Heart right ventricle (tissue), 16 donors: ENCODE data around the gene KY. TPM values are rescaled to one million over a fixed set of nuclear protein-coding genes. Genes with fewer than 3 reads are reported as not detected.
A peak's percentile ranks its signal among the peaks of the same experiment; 100 is the strongest.

Experiments
- ATAC-seq, 8 donors: fragments of 200-7000 bp; cut with Tn5 transposase; one replicate each; pipeline ENCODE4 v1.9.1; 2020; ENCODE audit warnings: mild to moderate bottlenecking in 8 of 8, moderate library complexity in 8 of 8, moderate number of reproducible peaks in 1 of 8
- DNase-seq, 2 donors: peaks; one replicate each; pipeline ENCODE4 v3.0.0-alpha.2; 2020
- H3K27ac ChIP-seq, 10 donors: fragments of 200-600 bp; sonication (generic) in 2 of 10; one replicate each; pipeline versions ENCODE4 v1.5.0 to v1.8.0; 2020 to 2022; ENCODE audit warnings: mild to moderate bottlenecking in 3 of 10
- H3K27me3 ChIP-seq, 7 donors: fragments of 200-600 bp; one replicate each; pipeline ENCODE4 v1.8.0; 2021 to 2022; ENCODE audit warnings: mild to moderate bottlenecking in 2 of 7
- H3K36me3 ChIP-seq, 9 donors: fragments of 200-600 bp; sonication (generic) in 1 of 9; one replicate each; pipeline versions ENCODE4 v1.5.0 to v1.8.0; 2020 to 2022; ENCODE audit warnings: mild to moderate bottlenecking in 2 of 9
- H3K4me1 ChIP-seq, 9 donors: fragments of 200-600 bp; sonication (generic) in 1 of 9; one replicate each; pipeline versions ENCODE4 v1.5.0 to v1.8.0; 2020 to 2022; ENCODE audit warnings: mild to moderate bottlenecking in 4 of 9
- H3K4me3 ChIP-seq, 10 donors: fragments of 200-600 bp; sonication (generic) in 2 of 10; one replicate each; pipeline versions ENCODE4 v1.5.0 to v1.8.0; 2020 to 2022; ENCODE audit warnings: mild to moderate bottlenecking in 7 of 10, moderate library complexity in 2 of 10
- H3K9me3 ChIP-seq, 11 donors: fragments of 200-600 bp in 10 of 11; sonication (generic) in 2 of 11; one replicate each; pipeline versions ENCODE4 v1.5.0 to v1.8.0; 2013 to 2022; ENCODE audit warnings: mild to moderate bottlenecking in 2 of 11, control low read depth in 1 of 11, moderate library complexity in 1 of 11
- CTCF ChIP-seq, 9 donors: fragments of 200-600 bp; sonication (generic) in 2 of 9; IDR thresholded peaks; one replicate each; pipeline versions ENCODE4 v1.5.0 to v1.8.0; 2021 to 2022; ENCODE audit warnings: antibody characterized with exemption in 9 of 9, mild to moderate bottlenecking in 5 of 9, moderate library complexity in 1 of 9
- WGBS, 2 donors: extraction: QIAGEN DNeasy Blood & Tissue Kit; methylation state at CpG; one replicate each; pipeline ENCODE4 v1.1.7; 2013; ENCODE audit warnings: inconsistent platforms in 1 of 2; 5-methylcytosine and 5-hydroxymethylcytosine counted together
- intact Hi-C, 10 donors: fragments of 100-400 bp; cut with DNase I; formaldehyde crosslinking; loops; one replicate each; pipeline versions ENCODE4 v1.11.1 to v1.14.2; 2022
- polyA plus RNA-seq, 2 donors: library from polyadenylated mRNA; stranded (reverse); fragments of 200-250 nt; gene quantifications; one replicate each; pipeline ENCODE4 v1.2.3, GENCODE V29; 2013
- total RNA-seq, 10 donors: library from RNA; stranded (reverse); fragmentation: NEBNext Ultra II Directional in 3 of 10; extraction: Animal tissue kit (Norgen Biotek cat#: 25700) in 3 of 10; gene quantifications; one replicate each; pipeline versions ENCODE4 v1.2.1 to v1.2.4, GENCODE V29; 2021 to 2023
- donor health status: Arrhythmogenic right ventricular cardiomyopathy.
- donor health status: ischemic (EF 13 %, LVEDD 7.1; RV severe dilation, severe dysfunction).
- donor health status: healthy with polysubstance abuse.
- donor health status: DM: no; HTN: yes; CAD: no.
- donor health status: DM: no; HTN: no; CAD: no.
- donor health status: ischemic (EF 25% LVEDD 6.9; RV normal size, moderate dysfunction).
- donor health status: ischemic (EF 25% LVEDD 5.7; RV mildly dilated, moderate dysfunction).
- donor health status: healthy.
- donor health status: DM: yes; HTN: yes; CAD: no.
- donor health status: Ischemic cardiomyopathy.
- donor health status: ischemic (EF 35%, LVEDD 5.7; RV mildly dilated, moderate dysfunction).
- donor health status: nonischemic (EF 11% LVEDD 7.7; RV severe dilation, severe dysfunction).
- donor health status: DM: yes; HTN: yes; CAD: no.
- donor health status: PGD.
- donor health status: ischemic (EF 29% LVEDD 5.4; RV normal size, mild dysfunction).
- donor health status: nonischemic (EF 23%, LVEDD 6.1; RV moderate dilation, normal function).

Gene KY
- total and polyA plus RNA-seq, 12 donors: 0.46 to 24.3 (median 8.2) TPM

DNA sequence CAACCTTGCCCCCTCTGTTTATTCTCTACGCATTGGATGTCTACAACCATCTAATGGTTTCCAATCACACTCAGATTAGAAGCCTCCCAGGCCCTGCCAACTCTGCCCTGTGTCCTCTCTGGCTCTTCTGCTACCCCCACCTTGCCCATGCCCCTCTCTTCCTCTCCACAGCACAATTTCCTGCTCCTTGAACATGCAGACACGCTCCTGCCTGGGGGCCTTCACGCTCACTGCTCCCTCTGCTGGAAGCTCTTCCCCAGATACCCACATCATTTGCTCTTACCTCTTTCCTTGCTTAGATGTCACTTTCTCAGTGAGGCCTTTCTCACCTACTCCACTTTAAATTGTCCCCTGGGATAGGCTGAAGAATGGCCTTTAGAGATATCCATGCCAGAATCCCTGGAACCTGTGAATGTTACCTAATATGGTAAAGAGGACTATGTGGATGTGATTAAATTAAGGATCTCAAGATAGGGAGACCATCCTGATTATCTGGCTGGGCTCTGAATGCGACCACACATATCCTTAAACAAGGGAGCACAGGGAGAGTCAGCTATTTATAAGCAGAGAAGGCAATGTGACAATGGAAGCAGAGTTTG is 9.9 kb downstream of the KY start:
- intact Hi-C loops: loop anchor here in 2 of 10 donors (5.0 to 10.0 kb wide), 2 partner anchors 39 to 114 kb away; no protein-coding TSS in a partner anchor
- peak overlapping the region in 2 of 10 donors; percentile 16 to 22 for H3K27ac ChIP-seq
- H3K36me3 ChIP-seq: no peaks in the 10 kb centered on the region
- no peak overlapping the region for H3K4me3 ChIP-seq
- peak in 7 of 9 donors; percentile 29 to 51 (median 44) for TF ChIP-seq CTCF (IDR thresholded peaks at IDR 0.05)
- no peaks in the 10 kb centered on the region for H3K9me3 ChIP-seq
- DNase-seq: no peak
- peaks cover 0 to 45% (median 25%) of the 10 kb centered on the region in 9 donors for H3K4me1 ChIP-seq
- H3K27me3 ChIP-seq: no peaks in the 10 kb centered on the region
- 54 to 59% methylated on average over 4 of the region's 4 CpGs for WGBS, 2 donors
- no peak for ATAC-seq

DNA sequence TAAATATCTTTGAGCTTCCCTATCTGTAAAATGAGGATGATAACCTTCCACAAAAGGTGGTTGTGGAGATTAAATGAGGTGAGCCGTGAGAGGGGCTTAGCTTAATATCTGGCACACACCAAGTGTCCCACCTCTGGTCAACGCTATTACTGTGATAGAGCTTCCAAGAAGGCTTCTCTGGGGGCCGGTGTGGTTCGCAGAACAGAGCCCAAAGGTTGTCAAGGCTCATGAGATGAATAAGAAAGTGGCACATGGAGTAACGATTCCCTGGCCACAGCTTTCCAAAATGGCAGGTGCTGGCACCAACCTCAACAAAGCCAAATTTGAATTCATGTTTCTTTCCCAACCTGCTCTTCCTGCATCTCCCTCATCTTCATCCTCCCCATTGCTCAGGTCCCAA is 10.4 kb downstream of the KY start:
- TF ChIP-seq CTCF (IDR thresholded peaks at IDR 0.05): no peak
- Histone ChIP-seq H3K27me3 (no peaks in the 10 kb centered on the region), H3K27ac (no peak overlapping the region), H3K4me3 (no peak overlapping the region), H3K9me3 (no peaks in the 10 kb centered on the region), H3K4me1 (peaks cover 0 to 40% (median 24%) of the 10 kb centered on the region in 9 donors), H3K36me3 (no peaks in the 10 kb centered on the region)
- DNase-seq (no peak), ATAC-seq (no peak)
- WGBS, 2 donors: 86 to 93% methylated on average over 5 of the region's 5 CpGs
- intact Hi-C loops: loop anchor here in 2 of 10 donors (5.0 to 10.0 kb wide), 2 partner anchors 38 to 114 kb away; no protein-coding TSS in a partner anchor

DNA sequence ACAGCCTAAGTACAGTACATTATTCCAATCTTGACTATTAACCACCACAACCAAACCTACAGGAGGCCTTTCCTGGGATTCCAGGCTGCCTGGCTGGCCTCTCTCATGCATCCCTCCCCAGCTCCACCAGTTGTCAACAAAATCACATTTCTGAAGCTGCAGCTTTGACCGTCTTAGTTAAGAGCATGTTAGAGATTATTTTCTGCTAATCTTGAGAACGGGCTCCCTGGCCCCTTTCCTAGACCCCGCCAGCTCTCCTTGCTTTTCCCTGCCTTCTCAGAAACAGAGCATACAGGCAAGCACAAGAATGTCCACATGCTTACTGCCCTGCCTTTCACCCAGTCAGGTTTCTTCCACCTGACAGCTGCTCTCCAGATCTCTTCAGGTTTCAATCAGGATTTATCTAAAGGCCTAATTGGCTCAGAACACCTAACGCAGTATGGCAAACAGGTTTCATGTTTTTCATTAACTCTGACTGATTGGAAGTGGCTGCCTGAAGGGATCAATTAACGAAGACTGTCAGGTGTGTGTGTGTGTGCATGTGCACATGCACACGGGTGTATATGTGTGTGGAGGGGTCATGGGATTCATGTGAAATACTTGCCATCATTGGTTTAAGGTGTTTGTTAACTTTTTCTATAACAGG is 12.3 kb downstream of the KY start:
- no peaks in the 10 kb centered on the region for H3K27me3 ChIP-seq
- peaks cover 0 to 24% (median 12%) of the 10 kb centered on the region in 9 donors for H3K4me1 ChIP-seq
- no peak for DNase-seq
- no peak overlapping the region for H3K4me3 ChIP-seq
- no peak overlapping the region for H3K27ac ChIP-seq
- no peaks in the 10 kb centered on the region for H3K36me3 ChIP-seq
- no peak for ATAC-seq
- intact Hi-C loops: no loop called here
- WGBS, 2 donors: 56 to 66% methylated on average over 6 of the region's 6 CpGs
- peaks cover 0 to 6% (median 0%) of the 10 kb centered on the region in 11 donors for H3K9me3 ChIP-seq
- no peak for TF ChIP-seq CTCF (IDR thresholded peaks at IDR 0.05)

DNA sequence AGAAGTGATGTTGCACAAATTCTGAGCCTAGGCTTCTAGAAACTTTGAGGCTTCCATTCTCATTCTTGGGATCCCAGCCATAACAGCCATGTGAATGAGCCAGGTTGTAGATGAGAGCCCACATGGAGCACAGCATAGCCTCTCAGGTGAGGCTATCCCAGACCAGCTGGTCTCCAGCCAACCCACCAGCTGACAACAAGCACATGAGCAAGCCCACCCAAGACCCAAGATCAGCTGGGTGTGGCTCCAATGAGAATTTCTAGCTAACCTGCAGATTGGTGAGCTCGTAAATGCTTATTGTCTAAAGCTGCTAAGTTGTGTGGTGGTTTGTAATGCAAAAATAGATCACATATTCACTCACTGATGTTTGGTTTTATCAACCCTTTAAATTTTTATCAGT is 14.4 kb downstream of the KY start:
- intact Hi-C loops: no loop called here
- Histone ChIP-seq H3K4me1 (peaks cover 0 to 7% (median 0%) of the 10 kb centered on the region in 9 donors), H3K27me3 (no peaks in the 10 kb centered on the region), H3K27ac (no peak overlapping the region), H3K36me3 (no peaks in the 10 kb centered on the region), H3K9me3 (peaks cover 0 to 16% (median 0%) of the 10 kb centered on the region in 11 donors), H3K4me3 (no peak overlapping the region)
- 92 to 95% methylated on average over 1 of the region's 1 CpG for WGBS, 2 donors
- DNase-seq (no peak), ATAC-seq (no peak)
- TF ChIP-seq CTCF (IDR thresholded peaks at IDR 0.05): no peak
